GM23338 (cell line): ENCODE data around the gene MICA. TPM values are rescaled to one million over a fixed set of nuclear protein-coding genes. Genes with fewer than 3 reads are reported as not detected.
A peak's percentile ranks its signal among the peaks of the same experiment; 100 is the strongest.

Experiments
- ATAC-seq: fragments of 200-7000 bp; cut with Tn5 transposase; 3 replicates; pipeline ENCODE4 v1.9.1; 2020
- DNase-seq: peaks from one replicate; pipeline ENCODE4 v3.0.0-alpha.2; 2015; ENCODE audit warnings: low spot score
- H2AFZ ChIP-seq: fragments of 200-600 bp; sonication (generic); 2 replicates; pipeline ENCODE4 v1.8.0; 2016; ENCODE audit warnings: antibody characterized with exemption, mild to moderate bottlenecking, moderate library complexity
- H3F3A ChIP-seq: fragments of 200-600 bp; sonication (generic); replicated peaks from 2 replicates; pipeline ENCODE4 v1.8.0; 2017; ENCODE audit warnings: antibody characterized with exemption, mixed run types, low read depth
- H3K27ac ChIP-seq: fragments of 200-600 bp; sonication (generic); 2 replicates; pipeline ENCODE4 v1.6.1; 2016; ENCODE audit warnings: low read depth
- H3K27me3 ChIP-seq: fragments of 200-600 bp; sonication (generic); 2 replicates; pipeline ENCODE4 v1.8.0; 2016; ENCODE audit warnings: mild to moderate bottlenecking, mixed run types, moderate library complexity; ENCODE audit not compliant: insufficient read depth
- H3K36me3 ChIP-seq: fragments of 200-600 bp; sonication (generic); 2 replicates; pipeline ENCODE4 v1.8.0; 2016; ENCODE audit warnings: mild to moderate bottlenecking; ENCODE audit not compliant: insufficient read depth
- H3K4me1 ChIP-seq: fragments of 200-600 bp; sonication (generic); 2 replicates; pipeline ENCODE4 v1.8.0; 2016; ENCODE audit warnings: mild to moderate bottlenecking, moderate library complexity; ENCODE audit not compliant: insufficient read depth
- H3K4me2 ChIP-seq: fragments of 200-600 bp; sonication (generic); 2 replicates; pipeline ENCODE4 v1.7.1; 2017; ENCODE audit warnings: mixed run types
- H3K4me3 ChIP-seq: fragments of 200-600 bp; sonication (generic); 2 replicates; pipeline ENCODE4 v1.6.1; 2016; ENCODE audit warnings: mixed run types
- H3K79me2 ChIP-seq: fragments of 200-600 bp; sonication (generic); replicated peaks from 2 replicates; pipeline ENCODE4 v1.8.0; 2017; ENCODE audit warnings: mild to moderate bottlenecking; ENCODE audit not compliant: insufficient read depth
- H3K9me2 ChIP-seq: fragments of 200-600 bp; sonication (generic); 2 replicates; pipeline ENCODE4 v1.8.0; 2017; ENCODE audit not compliant: insufficient read depth
- H4K20me1 ChIP-seq: fragments of 200-600 bp; sonication (generic); replicated peaks from 2 replicates; pipeline ENCODE4 v1.8.0; 2017; ENCODE audit warnings: mild to moderate bottlenecking; ENCODE audit not compliant: insufficient read depth
- H3K27ac Mint-ChIP-seq: 2 replicates; pipeline ENCODE4 v1.8.0; 2020; ENCODE audit warnings: inconsistent platforms, mild to moderate bottlenecking, moderate library complexity, mixed read lengths
- H3K27me3 Mint-ChIP-seq: 3 replicates; pipeline ENCODE4 v1.8.0; 2022; ENCODE audit warnings: low read depth, mild to moderate bottlenecking, moderate library complexity, mixed read lengths, inconsistent platforms; ENCODE audit not compliant: insufficient read depth, poor library complexity
- H3K36me3 Mint-ChIP-seq: 3 replicates; pipeline ENCODE4 v1.8.0; 2021; ENCODE audit warnings: low read depth, mild to moderate bottlenecking, inconsistent platforms, moderate library complexity, mixed read lengths
- H3K4me1 Mint-ChIP-seq: 3 replicates; pipeline ENCODE4 v1.8.0; 2020; ENCODE audit warnings: mild to moderate bottlenecking, inconsistent platforms, mixed read lengths
- H3K4me3 Mint-ChIP-seq: 3 replicates; pipeline ENCODE4 v1.8.0; 2021; ENCODE audit warnings: moderate library complexity, mild to moderate bottlenecking, inconsistent platforms, mixed read lengths
- H3K9me3 Mint-ChIP-seq: 3 replicates; pipeline ENCODE4 v1.8.0; 2020; ENCODE audit warnings: moderate library complexity, mild to moderate bottlenecking, inconsistent platforms, mixed read lengths
- CREB1 ChIP-seq: fragments of 250-450 bp; sonication (Bioruptor Pico); IDR thresholded peaks from 2 replicates; pipeline ENCODE4 v1.5.0; 2020; ENCODE audit warnings: low read depth, mild to moderate bottlenecking, moderate library complexity
- CTCF ChIP-seq, 2 experiments: fragments of 200-600 bp in 1 of 2; sonication (generic) in 1 of 2; conservative IDR thresholded peaks; 2 replicates each; pipeline versions ENCODE4 v1.5.1 to v1.6.1; 2016 to 2017; ENCODE audit warnings: antibody characterized with exemption in 2 of 2, low read depth in 2 of 2, mild to moderate bottlenecking in 2 of 2, moderate library complexity in 1 of 2
- EZH2 ChIP-seq: fragments of 200-600 bp; sonication (generic); IDR thresholded peaks from one replicate; pipeline ENCODE4 v1.8.0; 2017; ENCODE audit warnings: antibody characterized with exemption, mild to moderate bottlenecking, low read depth; ENCODE audit not compliant: unreplicated experiment
- JUNB ChIP-seq: IDR thresholded peaks from one replicate; pipeline ENCODE4 v1.6.1; 2016; ENCODE audit warnings: antibody characterized with exemption; ENCODE audit not compliant: unreplicated experiment
- NANOG ChIP-seq: IDR thresholded peaks from 2 replicates; pipeline ENCODE4 v1.6.1; 2016; ENCODE audit warnings: antibody characterized with exemption, borderline replicate concordance
- POLR2AphosphoS5 ChIP-seq: IDR thresholded peaks from 2 replicates; pipeline ENCODE4 v1.6.1; 2016; ENCODE audit warnings: antibody characterized with exemption, low read depth
- STAT1 ChIP-seq: IDR thresholded peaks from one replicate; pipeline ENCODE4 v1.6.1; 2016; ENCODE audit warnings: antibody characterized with exemption; ENCODE audit not compliant: unreplicated experiment
- ZNF114 ChIP-seq: fragments of 250-450 bp; sonication (Bioruptor Pico); IDR thresholded peaks from 2 replicates; pipeline ENCODE4 v1.5.0; 2020; ENCODE audit warnings: mild to moderate bottlenecking, moderate library complexity
- ZNF331 ChIP-seq: fragments of 250-450 bp; sonication (Bioruptor Pico); IDR thresholded peaks from 2 replicates; pipeline ENCODE4 v1.5.0; 2020; ENCODE audit warnings: low read depth, mild to moderate bottlenecking, moderate library complexity
- polyA plus RNA-seq: library from polyadenylated mRNA; unstranded; fragments of >200 nt; fragmentation: Nextera tagmentation; extraction: Ambion mirVana; gene quantifications from 2 replicates; pipeline ENCODE4 v1.2.1, GENCODE V29; 2016
- total RNA-seq: library from RNA; depleted of rRNA; stranded (reverse); fragments of >200 nt; shearing (Covaris generic); gene quantifications from 2 replicates; pipeline ENCODE4 v1.2.3, GENCODE V29; 2014
- TF ChIP-seq, protein P1 (sequence below): IDR thresholded peaks from 2 replicates; pipeline ENCODE4 v1.6.1; 2016; ENCODE audit warnings: antibody characterized with exemption
- TF ChIP-seq, protein P2 (sequence below): IDR thresholded peaks from one replicate; pipeline ENCODE4 v1.6.1; 2018; ENCODE audit warnings: antibody characterized with exemption; ENCODE audit not compliant: unreplicated experiment

Gene MICA
- total and polyA plus RNA-seq, 2 experiments from 2014 or later, result 13.4 to 22.7 TPM

- Histone ChIP-seq H3K9me2 (no peaks in the 10 kb centered on the region), H3K4me1 (peaks cover 5% of the 10 kb centered on the region; the same call in 1 of the 2 replicates), H3K27me3 (no peaks in the 10 kb centered on the region; the same call in 1 of the 2 replicates), H3K4me3 (no peak overlapping the region), H3K79me2 (no peaks in the 10 kb centered on the region), H3K4me2 (no peak overlapping the region), H4K20me1 (no peaks in the 10 kb centered on the region), H3F3A (no peaks in the 10 kb centered on the region), H3K36me3 (no peaks in the 10 kb centered on the region), H3K27ac (no peak overlapping the region), H2AFZ (no peak overlapping the region)
- TF ChIP-seq EZH2 (no peak), CREB1 (CRISPR knock-in tag) (no peak), POLR2AphosphoS5 (no peak), CTCF (conservative IDR thresholded peaks at IDR 0.05; ENCODE audit: low read depth in 2 of 2) (no peak), ZNF114 (no peak), STAT1 (no peak)
- TF ChIP-seq, protein P1, sequence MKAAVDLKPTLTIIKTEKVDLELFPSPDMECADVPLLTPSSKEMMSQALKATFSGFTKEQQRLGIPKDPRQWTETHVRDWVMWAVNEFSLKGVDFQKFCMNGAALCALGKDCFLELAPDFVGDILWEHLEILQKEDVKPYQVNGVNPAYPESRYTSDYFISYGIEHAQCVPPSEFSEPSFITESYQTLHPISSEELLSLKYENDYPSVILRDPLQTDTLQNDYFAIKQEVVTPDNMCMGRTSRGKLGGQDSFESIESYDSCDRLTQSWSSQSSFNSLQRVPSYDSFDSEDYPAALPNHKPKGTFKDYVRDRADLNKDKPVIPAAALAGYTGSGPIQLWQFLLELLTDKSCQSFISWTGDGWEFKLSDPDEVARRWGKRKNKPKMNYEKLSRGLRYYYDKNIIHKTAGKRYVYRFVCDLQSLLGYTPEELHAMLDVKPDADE, result no peak
- Mint-ChIP-seq H3K36me3 (peaks cover 6% of the 10 kb centered on the region; the same call in 2 of the 3 replicates), H3K9me3 (peaks cover 18% of the 10 kb centered on the region), H3K4me1 (peaks cover 18% of the 10 kb centered on the region), H3K27ac (no peak overlapping the region), H3K27me3 (peaks cover 5% of the 10 kb centered on the region), H3K4me3 (no peak overlapping the region)
- ATAC-seq, result peak; percentile 32
- DNase-seq, result no peak
These were observed 9.5 kb upstream of the MICA start for GRCh38 chr6:31393932-31394331.

GRCh38 chr6:31394381-31394780 lies 9.0 kb upstream of the MICA start:
- H3K27ac ChIP-seq, result no peak overlapping the region
- no peaks in the 10 kb centered on the region for H4K20me1 ChIP-seq
- no peak for DNase-seq
- no peaks in the 10 kb centered on the region for H3K36me3 ChIP-seq
- no peak overlapping the region for H3K4me3 ChIP-seq
- H3K4me2 ChIP-seq, result no peak overlapping the region
- Mint-ChIP-seq H3K4me1 (peaks cover 19% of the 10 kb centered on the region), H3K36me3 (peaks cover 7% of the 10 kb centered on the region), H3K4me3 (no peak overlapping the region), H3K27ac (no peak overlapping the region), H3K9me3 (peaks cover 19% of the 10 kb centered on the region), H3K27me3 (peaks cover 7% of the 10 kb centered on the region)
- H3K4me1 ChIP-seq, result peaks cover 5% of the 10 kb centered on the region; the same call in 1 of the 2 replicates
- TF ChIP-seq NANOG (no peak), JUNB (no peak), ZNF331 (CRISPR knock-in tag) (no peak), CREB1 (CRISPR knock-in tag) (no peak), POLR2AphosphoS5 (no peak), EZH2 (no peak), CTCF (conservative IDR thresholded peaks at IDR 0.05; ENCODE audit: low read depth in 2 of 2) (no peak)
- TF ChIP-seq, protein P1, result no peak
- TF ChIP-seq, protein P2, sequence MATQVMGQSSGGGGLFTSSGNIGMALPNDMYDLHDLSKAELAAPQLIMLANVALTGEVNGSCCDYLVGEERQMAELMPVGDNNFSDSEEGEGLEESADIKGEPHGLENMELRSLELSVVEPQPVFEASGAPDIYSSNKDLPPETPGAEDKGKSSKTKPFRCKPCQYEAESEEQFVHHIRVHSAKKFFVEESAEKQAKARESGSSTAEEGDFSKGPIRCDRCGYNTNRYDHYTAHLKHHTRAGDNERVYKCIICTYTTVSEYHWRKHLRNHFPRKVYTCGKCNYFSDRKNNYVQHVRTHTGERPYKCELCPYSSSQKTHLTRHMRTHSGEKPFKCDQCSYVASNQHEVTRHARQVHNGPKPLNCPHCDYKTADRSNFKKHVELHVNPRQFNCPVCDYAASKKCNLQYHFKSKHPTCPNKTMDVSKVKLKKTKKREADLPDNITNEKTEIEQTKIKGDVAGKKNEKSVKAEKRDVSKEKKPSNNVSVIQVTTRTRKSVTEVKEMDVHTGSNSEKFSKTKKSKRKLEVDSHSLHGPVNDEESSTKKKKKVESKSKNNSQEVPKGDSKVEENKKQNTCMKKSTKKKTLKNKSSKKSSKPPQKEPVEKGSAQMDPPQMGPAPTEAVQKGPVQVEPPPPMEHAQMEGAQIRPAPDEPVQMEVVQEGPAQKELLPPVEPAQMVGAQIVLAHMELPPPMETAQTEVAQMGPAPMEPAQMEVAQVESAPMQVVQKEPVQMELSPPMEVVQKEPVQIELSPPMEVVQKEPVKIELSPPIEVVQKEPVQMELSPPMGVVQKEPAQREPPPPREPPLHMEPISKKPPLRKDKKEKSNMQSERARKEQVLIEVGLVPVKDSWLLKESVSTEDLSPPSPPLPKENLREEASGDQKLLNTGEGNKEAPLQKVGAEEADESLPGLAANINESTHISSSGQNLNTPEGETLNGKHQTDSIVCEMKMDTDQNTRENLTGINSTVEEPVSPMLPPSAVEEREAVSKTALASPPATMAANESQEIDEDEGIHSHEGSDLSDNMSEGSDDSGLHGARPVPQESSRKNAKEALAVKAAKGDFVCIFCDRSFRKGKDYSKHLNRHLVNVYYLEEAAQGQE, result no peak
- no peak for ATAC-seq
- H3K9me2 ChIP-seq, result no peaks in the 10 kb centered on the region
- no peak overlapping the region for H2AFZ ChIP-seq
- H3K79me2 ChIP-seq, result no peaks in the 10 kb centered on the region
- H3F3A ChIP-seq, result no peaks in the 10 kb centered on the region
- no peaks in the 10 kb centered on the region; the same call in 1 of the 2 replicates for H3K27me3 ChIP-seq
